HCT116 (cell line): Measurements from ENCODE around the gene OTUD7B. TPM values are rescaled to one million over a fixed set of nuclear protein-coding genes. Genes with fewer than 3 reads are reported as not detected.
"Not testable (repeated sequence)": the region's sequence is repeated elsewhere in the genome, so short reads cannot be mapped to it uniquely, and the experiment has no call there.

Experiments used
- ATAC-seq: fragments of 200-7000 bp; cut with Tn5 transposase; 2 replicates; pipeline ENCODE4 v1.9.1; 2020; ENCODE audit warnings: mild to moderate bottlenecking, moderate library complexity
- BruUV-seq: library from RNA; stranded (reverse); fragments of 400-500 nt; replicated peaks from 2 replicates; lab custom pipeline; 2021; lab: Mats Ljungman, UMichigan
- CTCF ChIA-PET: fragments of 300-600 bp; sonication (Branson Sonifier 250); formaldehyde crosslinking; loops from one replicate; lab custom pipeline; 2021; ENCODE audit warnings: antibody characterized with exemption; lab: Charles Lee
- POLR2A ChIA-PET: fragments of 300-600, 350-600 bp; sonication (Branson Sonifier 250); formaldehyde crosslinking; loops from one replicate; lab custom pipeline; 2021; ENCODE audit warnings: antibody characterized with exemption; lab: Charles Lee
- RAD21 ChIA-PET, 2 experiments: fragments of 300-600 bp; sonication (Branson Sonifier 250); formaldehyde crosslinking; loops; one replicate each; lab custom pipeline; 2023; ENCODE audit warnings: low total read pairs in 2 of 2; ENCODE audit not compliant: uncharacterized antibody in 2 of 2, unreplicated experiment in 2 of 2, low non-redundant PET in 1 of 2; lab: Charles Lee
- DNase-seq: peaks from one replicate; pipeline ENCODE4 v3.0.0-alpha.2; 2010; ENCODE audit warnings: low read depth, low spot score
- H2AFZ ChIP-seq: fragments of 200-600 bp; shearing (Covaris generic), sonication (generic); 2 replicates; pipeline ENCODE4 v1.6.1; 2017; ENCODE audit warnings: low read depth, mixed run types, mixed read lengths, antibody characterized with exemption, low read length; ENCODE audit not compliant: poor library complexity, severe bottlenecking
- H3K27ac ChIP-seq: 2 replicates; pipeline ENCODE4 v1.5.1; 2012; ENCODE audit warnings: low read depth, low read length
- H3K27me3 ChIP-seq: fragments of 200-600 bp; sonication (generic); 2 replicates; pipeline ENCODE4 v1.6.1; 2016; ENCODE audit warnings: mixed run types, low read length, mixed read lengths; ENCODE audit not compliant: insufficient read depth
- H3K36me3 ChIP-seq, 2 experiments: fragments of 200-500 bp in 1 of 2; fragments of 200-600 bp in 1 of 2; sonication (Bioruptor generic) in 1 of 2; sonication (generic) in 1 of 2; 2 replicates each; pipeline versions ENCODE4 v1.5.1 to v1.6.1; 2014 to 2016; ENCODE audit warnings: low read length in 2 of 2, inconsistent platforms in 1 of 2, mixed read lengths in 1 of 2, mixed run types in 1 of 2; ENCODE audit not compliant: insufficient read depth in 2 of 2, control insufficient read depth in 1 of 2
- H3K4me1 ChIP-seq, 2 experiments: fragments of 200-600 bp in 1 of 2; sonication (generic) in 1 of 2; 2 replicates each; pipeline versions ENCODE4 v1.5.1 to v1.6.1; 2012 to 2017; ENCODE audit warnings: low read length in 2 of 2, inconsistent platforms in 1 of 2, mild to moderate bottlenecking in 1 of 2, mixed read lengths in 1 of 2, mixed run types in 1 of 2, moderate library complexity in 1 of 2; ENCODE audit not compliant: insufficient read depth in 2 of 2, control insufficient read depth in 1 of 2
- H3K4me2 ChIP-seq: fragments of 200-600 bp; sonication (generic); 2 replicates; pipeline ENCODE4 v1.6.1; 2017; ENCODE audit warnings: mixed run types, low read length, mixed read lengths
- H3K4me3 ChIP-seq, 2 experiments: fragments of 200-600 bp in 1 of 2; sonication (generic) in 1 of 2; replicated peaks in 1 of 2; 2 replicates each; pipeline ENCODE4 v1.5.1; 2011 to 2016; ENCODE audit warnings: low read length in 2 of 2, control low read depth in 1 of 2, low read depth in 1 of 2, mild to moderate bottlenecking in 1 of 2, mixed read lengths in 1 of 2, mixed run types in 1 of 2
- H3K79me2 ChIP-seq: fragments of 200-600 bp; sonication (generic); 2 replicates; pipeline ENCODE4 v1.6.1; 2017; ENCODE audit warnings: mild to moderate bottlenecking, mixed run types, low read length, moderate library complexity, mixed read lengths; ENCODE audit not compliant: insufficient read depth
- H3K9ac ChIP-seq: fragments of 200-600 bp; sonication (generic); 2 replicates; pipeline ENCODE4 v1.6.1; 2016; ENCODE audit warnings: low read length, mixed read lengths
- H3K9me2 ChIP-seq: fragments of 200-600 bp; sonication (generic), shearing (Covaris generic); 2 replicates; pipeline ENCODE4 v1.6.1; 2017; ENCODE audit warnings: mixed run types, mild to moderate bottlenecking, moderate library complexity; ENCODE audit not compliant: insufficient read depth
- H3K9me3 ChIP-seq, 2 experiments: fragments of 200-500 bp in 1 of 2; fragments of 200-600 bp in 1 of 2; sonication (Bioruptor generic) in 1 of 2; sonication (generic) in 1 of 2; 2 replicates each; pipeline ENCODE4 v1.6.1; 2014 to 2017; ENCODE audit warnings: low read length in 2 of 2, mixed read lengths in 2 of 2, inconsistent platforms in 1 of 2, low read depth in 1 of 2, mild to moderate bottlenecking in 1 of 2, mixed run types in 1 of 2, moderate library complexity in 1 of 2; ENCODE audit not compliant: control insufficient read depth in 1 of 2, insufficient read depth in 1 of 2
- H4K20me1 ChIP-seq: fragments of 200-600 bp; sonication (generic), shearing (Covaris generic); 2 replicates; pipeline ENCODE4 v1.6.1; 2017; ENCODE audit warnings: mixed run types, mild to moderate bottlenecking, moderate library complexity; ENCODE audit not compliant: insufficient read depth
- CBX3 ChIP-seq: IDR thresholded peaks from 2 replicates; pipeline ENCODE4 v1.6.1; 2012; ENCODE audit warnings: low read depth
- CTCF ChIP-seq, 3 experiments: fragments of 200-600 bp in 1 of 3; sonication (generic) in 1 of 3; IDR thresholded peaks in 2 of 3; conservative IDR thresholded peaks in 1 of 3; 2 replicates each; pipeline ENCODE4 v1.5.1; 2012 to 2017; ENCODE audit warnings: low read depth in 2 of 3, low read length in 2 of 3, antibody characterized with exemption in 1 of 3, borderline replicate concordance in 1 of 3, control low read depth in 1 of 3, mild to moderate bottlenecking in 1 of 3, mixed read lengths in 1 of 3, mixed run types in 1 of 3, moderate library complexity in 1 of 3; ENCODE audit not compliant: insufficient read depth in 1 of 3
- EZH2phosphoT487 ChIP-seq: fragments of 200-600 bp; IDR thresholded peaks from 2 replicates; pipeline ENCODE4 v1.6.1; 2018; ENCODE audit warnings: antibody characterized with exemption, borderline replicate concordance
- FOSL1 ChIP-seq: IDR thresholded peaks from 2 replicates; pipeline ENCODE4 v1.6.1; 2012; ENCODE audit warnings: low read depth
- JUND ChIP-seq: IDR thresholded peaks from 2 replicates; pipeline ENCODE4 v1.6.1; 2012
- POLR2AphosphoS5 ChIP-seq: IDR thresholded peaks from 2 replicates; pipeline ENCODE4 v1.6.1; 2011; ENCODE audit warnings: mild to moderate bottlenecking, low read depth, low read length, moderate library complexity
- RAD21 ChIP-seq: IDR thresholded peaks from 2 replicates; pipeline ENCODE4 v1.6.1; 2012; ENCODE audit warnings: low read depth, mild to moderate bottlenecking
- SIN3A ChIP-seq: IDR thresholded peaks from 2 replicates; pipeline ENCODE4 v1.6.1; 2012; ENCODE audit warnings: low read depth
- YY1 ChIP-seq: IDR thresholded peaks from 2 replicates; pipeline ENCODE4 v1.6.1; 2011; ENCODE audit warnings: low read length, low read depth, moderate library complexity, mild to moderate bottlenecking; ENCODE audit not compliant: insufficient replicate concordance; ENCODE audit errors: extremely low read depth
- intact Hi-C: fragments of 100-400 bp; cut with micrococcal nuclease; formaldehyde crosslinking; loops from 2 replicates; pipeline ENCODE4 v1.10.0; 2022
- total RNA-seq: library from RNA; stranded (reverse); gene quantifications from one replicate; pipeline ENCODE4 v1.2.1, GENCODE V29; 2021; ENCODE audit not compliant: unreplicated experiment
- TF ChIP-seq, protein P1 (sequence below): IDR thresholded peaks from 2 replicates; pipeline ENCODE4 v1.6.1; 2012

The OTUD7B gene
- total RNA-seq, 1 experiment from 2014 or later, result 23.7 TPM

GRCh38 chr1:150060260-150060659, 49.7 kb upstream of the OTUD7B start (continued):
- no peak for TF ChIP-seq EZH2phosphoT487
- no peak for TF ChIP-seq JUND
- TF ChIP-seq CTCF (IDR thresholded peaks at IDR 0.05 in 2 of 3, conservative IDR thresholded peaks at IDR 0.05 in 1 of 3; ENCODE audit: borderline replicate concordance in 1 of 3, insufficient read depth in 1 of 3, low read depth in 2 of 3, low read length in 2 of 3), result no peak
- TF ChIP-seq, all 23 proteins: peak for 0

- BruUV-seq, result no TSS peak
- ChIA-PET RAD21 (no interaction called here), POLR2A (interaction anchor here (1.5 kb wide), 1 partner anchor 170 kb away, joined by 4 read pairs; a partner anchor contains a TSS), CTCF (no interaction called here)
- Histone ChIP-seq H3K9me2 (no peaks in the 10 kb centered on the region), H3K79me2 (no peaks in the 10 kb centered on the region), H2AFZ (no peak overlapping the region), H3K4me2 (no peak overlapping the region), H3K36me3 (no peaks in the 10 kb centered on the region), H3K27me3 (no peaks in the 10 kb centered on the region), H3K27ac (no peak overlapping the region), H3K4me1 (peaks cover 0 to 12% of the 10 kb centered on the region in 2 experiments; a peak in 2 of 4 replicates), H4K20me1 (no peaks in the 10 kb centered on the region), H3K4me3 (no peak overlapping the region), H3K9me3 (no peaks in the 10 kb centered on the region), H3K9ac (no peak overlapping the region)
- DNase-seq (no peak), ATAC-seq (no peak)
- no peak for TF ChIP-seq CTCF (IDR thresholded peaks at IDR 0.05 in 2 of 3, conservative IDR thresholded peaks at IDR 0.05 in 1 of 3; ENCODE audit: borderline replicate concordance in 1 of 3, insufficient read depth in 1 of 3, low read depth in 2 of 3, low read length in 2 of 3)
- no peak for TF ChIP-seq SIN3A
- no peak for TF ChIP-seq YY1
- TF ChIP-seq, protein P1, sequence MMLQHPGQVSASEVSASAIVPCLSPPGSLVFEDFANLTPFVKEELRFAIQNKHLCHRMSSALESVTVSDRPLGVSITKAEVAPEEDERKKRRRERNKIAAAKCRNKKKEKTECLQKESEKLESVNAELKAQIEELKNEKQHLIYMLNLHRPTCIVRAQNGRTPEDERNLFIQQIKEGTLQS, result no peak
- TF ChIP-seq POLR2AphosphoS5, result no peak
- no peak for TF ChIP-seq JUND
- no peak for TF ChIP-seq FOSL1
- TF ChIP-seq RAD21, result no peak
- TF ChIP-seq CBX3, result no peak
- intact Hi-C loops, result no loop called here
These were observed 45.9 kb upstream of the OTUD7B start for GRCh38 chr1:150056407-150056806.

DNA sequence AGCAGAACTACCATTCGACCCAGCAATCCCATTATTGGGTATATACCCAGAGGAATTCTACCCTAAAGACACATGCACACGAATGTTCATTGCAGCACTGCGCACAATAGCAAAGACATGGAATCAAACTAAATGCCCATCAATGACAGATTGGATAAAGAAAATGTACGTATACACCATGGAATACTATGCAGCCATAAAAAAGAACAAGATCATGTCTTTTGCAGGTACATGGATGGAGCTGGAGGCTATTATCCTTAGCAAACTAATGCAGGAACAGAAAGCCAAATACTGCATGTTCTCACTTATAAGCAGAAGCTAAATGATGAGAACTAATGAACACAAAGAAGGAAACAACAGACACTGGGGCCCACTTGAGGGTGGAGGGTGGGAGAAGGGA, 45.0 kb upstream of the OTUD7B start:
- H3K4me1 ChIP-seq, result peaks cover 0 to 14% of the 10 kb centered on the region in 2 experiments; a peak in 2 of 4 replicates
- CTCF ChIA-PET, H3K4me3 ChIP-seq, H3K36me3 ChIP-seq, H3K9ac ChIP-seq, H3K4me2 ChIP-seq, RAD21 ChIA-PET, H4K20me1 ChIP-seq, H3K9me2 ChIP-seq, H3K27me3 ChIP-seq, H3K9me3 ChIP-seq, H3K27ac ChIP-seq, DNase-seq, H2AFZ ChIP-seq, intact Hi-C loops, BruUV-seq, H3K79me2 ChIP-seq, ATAC-seq, POLR2A ChIA-PET: not testable (repeated sequence)
